Glomerular visceral epithelial cell (primary cell): ENCODE measurements around the gene RNF223.
"Not testable (repeated sequence)": the region's sequence is repeated elsewhere in the genome, so short reads cannot be mapped to it uniquely, and the experiment has no call there.

Experiments used
- DNase-seq: peaks from one replicate; pipeline ENCODE4 v3.0.0-alpha.2; 2016; ENCODE audit errors: extremely low spot score

RNF223 gene

GRCh38 chr1:1072849-1073742, 1.0 kb downstream of the RNF223 start:
- DNase-seq: no peak

DNA sequence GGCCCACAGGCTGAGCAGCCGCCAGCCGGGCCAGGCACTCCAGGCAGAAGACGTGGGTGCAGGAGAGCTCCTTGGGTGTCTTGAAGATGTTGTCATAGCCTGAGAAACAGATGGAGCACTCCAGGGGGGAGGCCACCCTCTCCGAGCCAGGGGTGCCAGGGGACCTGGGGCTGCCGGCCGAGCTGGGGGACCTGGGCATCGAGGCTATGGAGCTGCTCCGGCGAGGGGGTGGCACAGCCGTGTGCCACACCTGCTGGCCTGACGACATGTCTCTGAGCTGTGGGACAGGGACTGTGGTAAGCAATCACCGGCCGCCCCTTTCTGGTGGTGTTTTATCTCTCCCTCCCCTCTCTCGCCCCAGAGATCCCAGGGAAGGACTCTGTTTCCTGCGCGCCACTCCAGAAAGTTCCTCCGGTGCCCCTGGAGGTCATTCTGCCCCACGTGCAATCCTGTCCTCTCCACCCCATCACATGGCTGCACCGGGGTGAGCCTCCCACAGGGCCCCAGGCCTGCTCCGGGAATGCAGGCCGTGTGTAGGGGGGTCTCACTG, 1.7 kb downstream of the RNF223 start:
- no peak for DNase-seq

DNA sequence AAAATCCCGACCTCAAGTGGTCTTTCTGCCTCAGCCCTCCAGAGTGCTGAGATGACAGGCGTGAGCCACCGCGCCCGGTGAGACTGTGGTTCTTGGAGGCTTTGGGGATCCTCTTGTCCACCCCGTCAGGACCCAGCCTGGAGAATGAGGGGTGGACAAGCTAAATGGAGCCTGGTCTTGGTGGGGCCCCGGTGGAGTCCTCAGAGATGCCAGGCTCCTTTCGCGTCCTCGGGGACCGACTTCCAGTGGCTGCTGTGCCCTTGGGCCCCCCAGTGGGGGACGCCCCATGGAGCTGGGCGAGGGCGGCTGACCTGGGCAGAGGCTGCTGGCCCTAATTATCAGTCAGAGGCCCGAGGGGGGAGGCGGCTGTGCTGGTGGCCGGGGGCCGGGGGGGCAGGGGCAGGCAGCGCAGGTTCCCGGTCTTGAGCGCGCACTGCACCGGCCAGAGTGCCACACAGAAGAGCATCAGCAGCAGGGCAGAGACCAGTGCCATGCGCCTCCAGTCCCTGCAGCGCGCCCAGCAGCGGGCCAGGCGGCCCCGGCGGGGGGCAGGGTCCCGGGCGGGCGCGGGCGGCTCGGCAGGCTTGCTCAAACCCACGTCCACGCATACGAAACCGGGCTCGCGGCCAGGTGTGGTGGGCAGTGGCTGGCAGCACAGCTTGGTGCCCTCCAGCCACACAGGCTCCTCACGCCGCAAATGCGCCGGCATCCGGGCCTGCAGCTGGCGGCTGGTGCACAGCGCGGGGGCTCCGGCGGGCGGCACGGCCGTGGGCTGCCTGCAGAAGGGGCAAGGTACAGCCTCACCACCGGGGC, 2.4 kb downstream of the RNF223 start:
- no peak for DNase-seq

GRCh38 chr1:1069711-1070676, 4.1 kb downstream of the RNF223 start:
- DNase-seq: no peak

- peak; percentile 83 for DNase-seq
Measured at GRCh38 chr1:1069056-1069710, 4.9 kb downstream of the RNF223 start.

DNA sequence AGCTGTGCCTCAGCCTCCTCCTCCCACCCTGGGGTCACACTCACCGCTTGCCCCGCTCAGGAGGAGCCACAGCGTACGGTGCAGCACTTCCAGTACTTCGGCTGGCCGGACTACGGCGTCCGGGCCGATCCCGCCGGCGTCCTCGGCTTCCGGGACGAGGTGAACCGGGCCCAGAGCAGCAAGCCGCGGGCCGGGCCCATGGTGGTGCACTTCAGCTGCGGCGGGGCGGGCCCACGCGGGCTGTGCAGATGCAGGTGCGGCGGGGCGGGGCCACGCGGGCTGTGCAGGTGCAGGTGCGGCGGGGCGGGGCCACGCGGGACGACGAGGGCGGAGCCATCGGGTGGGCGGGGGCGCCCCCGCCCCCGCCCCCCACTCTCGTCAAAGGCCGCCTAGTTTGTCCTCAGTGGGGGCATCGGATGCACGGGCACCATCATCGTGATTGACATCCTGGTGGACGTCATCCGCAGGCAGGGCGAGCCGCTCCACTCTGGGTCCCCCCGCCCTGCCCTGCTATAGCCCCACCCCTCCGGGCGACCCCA, 5.5 kb downstream of the RNF223 start:
- peak; percentile 29 for DNase-seq

DNA sequence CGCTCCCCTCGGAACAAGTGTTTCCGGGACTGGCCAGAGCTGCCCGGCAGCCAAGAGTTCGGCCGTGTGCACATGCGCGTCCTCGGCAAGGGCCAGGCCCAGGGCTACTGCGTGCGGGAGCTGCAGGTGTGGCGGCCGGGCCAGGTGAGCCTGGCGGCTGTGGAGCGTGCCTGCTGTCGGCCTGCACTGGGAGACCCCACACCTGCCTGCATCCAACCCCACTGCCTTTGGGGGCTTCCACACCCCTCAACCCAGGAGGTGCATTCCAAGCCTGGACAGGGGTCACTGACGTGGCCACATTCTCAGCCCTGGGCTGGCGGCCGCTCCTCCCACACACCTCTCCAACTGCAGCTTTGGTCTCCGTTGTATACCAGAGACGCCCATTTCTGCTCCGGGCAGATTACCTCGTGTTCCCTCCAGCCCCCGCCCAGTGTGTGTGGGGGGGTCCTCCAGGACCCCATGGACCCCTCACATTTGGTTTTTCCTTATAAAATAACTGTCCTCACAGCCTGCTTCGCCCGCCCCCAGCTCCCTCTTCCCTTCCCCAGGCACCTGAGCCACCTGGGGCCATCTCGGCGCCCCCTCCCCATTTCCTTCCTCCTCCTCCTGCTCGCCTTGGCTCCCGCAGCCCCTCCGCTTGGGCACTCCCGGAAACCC, 6.1 kb downstream of the RNF223 start:
- DNase-seq: no peak

GRCh38 chr1:1067284-1067859, 6.7 kb downstream of the RNF223 start:
- DNase-seq: no peak

DNA sequence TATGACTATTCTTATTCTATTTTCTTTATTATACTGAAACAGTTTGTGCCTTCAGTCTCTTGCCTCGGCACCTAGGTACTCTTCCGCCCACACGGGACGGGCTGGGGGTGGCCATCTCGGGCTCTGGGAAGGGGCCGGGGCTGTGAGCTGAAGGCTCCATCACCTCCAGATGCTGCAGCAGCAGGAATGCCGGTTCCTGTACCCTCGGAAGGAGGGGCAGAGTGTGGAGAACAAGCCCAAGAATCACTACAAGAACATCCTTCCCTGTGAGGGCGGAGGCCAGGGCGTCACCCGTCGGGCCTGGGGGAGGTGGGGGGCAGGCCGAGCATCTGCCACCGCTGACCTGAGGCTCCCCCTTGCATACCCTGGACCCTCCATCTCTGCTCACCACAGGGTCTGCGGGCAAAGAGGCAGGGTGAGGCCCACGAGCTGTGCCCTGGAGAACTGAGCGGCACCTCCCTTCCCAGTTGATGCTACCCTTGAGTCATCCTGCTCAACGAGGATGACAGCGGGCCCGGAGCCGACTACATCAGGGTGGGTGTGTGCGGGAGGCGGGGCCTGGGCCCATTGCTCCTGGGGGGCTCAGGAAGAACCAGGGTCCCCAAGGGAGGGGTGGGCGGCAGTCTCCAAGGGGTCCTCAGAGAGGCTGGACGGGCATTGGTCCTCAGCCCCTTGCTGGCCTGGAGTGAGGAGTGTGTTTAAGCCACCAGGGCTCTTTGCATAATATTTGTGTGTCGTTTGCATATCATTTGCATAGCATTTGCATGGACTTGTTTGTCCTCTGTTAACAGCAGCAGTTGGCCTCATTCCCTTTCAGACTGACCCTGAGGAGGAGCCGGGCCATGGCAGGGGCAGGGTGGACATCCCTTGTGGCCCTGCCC, 7.5 kb downstream of the RNF223 start:
- peak; percentile 27 for DNase-seq

DNA sequence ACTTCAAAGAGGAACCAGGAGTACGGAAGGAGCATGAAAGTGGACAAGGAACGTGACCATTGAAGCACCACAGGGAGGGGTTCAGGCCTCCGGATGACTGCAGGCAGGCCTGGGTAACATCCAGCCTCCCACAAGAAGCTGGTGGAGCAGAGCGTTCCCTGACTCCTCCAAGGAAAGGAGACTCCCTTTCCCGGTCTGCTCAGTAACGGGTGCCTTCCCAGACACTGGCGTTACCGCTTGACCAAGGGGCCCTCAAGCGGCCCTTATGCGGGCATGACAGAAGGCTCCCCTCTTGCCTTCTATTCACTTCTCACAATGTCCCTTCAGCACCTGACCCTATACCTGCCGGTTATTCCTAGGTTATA, 8.2 kb downstream of the RNF223 start:
- DNase-seq: not testable (repeated sequence)

GRCh38 chr1:1065265-1065939, 8.7 kb downstream of the RNF223 start:
- DNase-seq: no peak

- DNase-seq: peak; percentile 98
Measured at GRCh38 chr1:1063945-1064831, 9.9 kb downstream of the RNF223 start.

DNA sequence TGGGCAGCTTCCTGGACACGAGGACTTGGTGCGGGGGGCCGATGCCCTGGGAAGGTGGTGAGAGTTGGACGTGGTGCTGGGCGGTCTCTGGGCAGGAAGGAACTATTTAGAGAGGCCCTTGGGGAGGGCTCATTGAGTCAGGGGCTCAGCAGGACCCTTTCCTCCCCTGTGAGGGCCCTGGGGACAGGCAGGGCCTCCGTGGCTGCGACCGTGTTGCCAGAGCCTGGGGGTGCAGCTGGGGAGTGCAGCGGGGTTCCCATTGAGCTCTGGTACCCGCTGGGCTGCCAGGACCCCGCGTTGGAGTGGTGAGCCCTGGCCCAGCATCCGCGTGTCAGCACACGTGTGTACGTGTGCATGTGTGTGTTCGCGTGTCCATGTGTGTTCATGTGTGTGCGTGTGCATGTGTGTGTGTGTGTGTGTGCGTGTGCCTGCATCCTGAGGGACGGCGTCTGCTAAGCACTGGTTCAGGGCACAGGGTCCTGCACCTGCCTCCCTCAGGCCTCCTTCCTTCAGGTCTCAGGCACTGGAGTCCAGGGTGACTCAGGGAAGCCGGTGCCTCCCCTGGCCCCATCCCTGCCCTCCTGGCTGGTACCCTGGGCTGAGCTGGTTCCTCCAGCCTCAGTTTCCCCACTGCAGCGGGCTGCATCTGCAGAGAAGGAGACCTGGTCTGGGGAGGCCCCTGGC, 10.7 kb downstream of the RNF223 start:
- DNase-seq: no peak

GRCh38 chr1:1062348-1063163, 11.6 kb downstream of the RNF223 start:
- no peak for DNase-seq

GRCh38 chr1:1061682-1062345, 12.3 kb downstream of the RNF223 start:
- no peak for DNase-seq
